Measurements from ENCODE around the gene DNAH7.
"Not testable (repeated sequence)": the region's sequence is repeated elsewhere in the genome, so short reads cannot be mapped to it uniquely, and the experiment has no call there.

The DNAH7 gene

DNA sequence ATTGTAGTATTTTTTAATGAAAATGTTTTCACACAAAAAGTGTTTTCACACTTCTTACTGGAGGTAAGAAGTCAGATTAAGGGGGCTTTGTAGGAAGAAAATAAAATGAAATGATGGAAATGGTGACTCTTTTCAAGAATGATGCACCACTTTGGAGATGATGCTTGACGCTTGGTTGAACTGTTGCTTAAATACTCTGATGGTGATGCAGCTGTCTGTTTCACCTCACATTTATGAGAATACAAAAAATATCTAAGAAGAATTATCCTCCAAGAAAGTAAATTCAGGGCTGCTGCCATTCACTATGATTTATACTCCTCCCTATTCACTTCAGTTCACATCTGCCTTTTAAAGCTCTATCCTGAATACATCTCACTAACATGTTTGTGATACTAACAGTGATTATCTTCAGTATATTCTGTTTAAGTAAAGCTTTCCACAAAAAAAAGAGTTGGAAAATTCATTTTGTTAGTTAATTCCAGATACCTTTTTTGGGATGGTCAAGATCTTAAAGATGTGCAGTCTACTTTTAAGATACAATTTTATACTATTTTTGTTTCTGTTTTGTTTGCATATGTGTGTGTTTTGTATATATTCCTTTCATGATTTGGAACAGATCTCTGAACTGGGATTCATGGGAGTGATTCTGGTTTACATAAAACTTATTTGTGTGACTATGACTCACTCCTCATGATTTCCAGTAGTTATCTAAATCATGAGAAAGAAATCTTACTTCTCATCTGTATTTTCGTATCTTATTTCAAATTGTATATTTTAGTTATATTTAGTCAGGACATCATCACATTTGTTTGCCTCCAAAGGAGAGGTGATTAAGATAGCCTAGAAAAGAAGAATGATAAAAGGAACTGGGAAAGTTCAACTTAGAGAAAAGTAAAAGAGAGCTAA, 358.5 kb downstream of the DNAH7 start:
- no peak for DNase-seq

DNA sequence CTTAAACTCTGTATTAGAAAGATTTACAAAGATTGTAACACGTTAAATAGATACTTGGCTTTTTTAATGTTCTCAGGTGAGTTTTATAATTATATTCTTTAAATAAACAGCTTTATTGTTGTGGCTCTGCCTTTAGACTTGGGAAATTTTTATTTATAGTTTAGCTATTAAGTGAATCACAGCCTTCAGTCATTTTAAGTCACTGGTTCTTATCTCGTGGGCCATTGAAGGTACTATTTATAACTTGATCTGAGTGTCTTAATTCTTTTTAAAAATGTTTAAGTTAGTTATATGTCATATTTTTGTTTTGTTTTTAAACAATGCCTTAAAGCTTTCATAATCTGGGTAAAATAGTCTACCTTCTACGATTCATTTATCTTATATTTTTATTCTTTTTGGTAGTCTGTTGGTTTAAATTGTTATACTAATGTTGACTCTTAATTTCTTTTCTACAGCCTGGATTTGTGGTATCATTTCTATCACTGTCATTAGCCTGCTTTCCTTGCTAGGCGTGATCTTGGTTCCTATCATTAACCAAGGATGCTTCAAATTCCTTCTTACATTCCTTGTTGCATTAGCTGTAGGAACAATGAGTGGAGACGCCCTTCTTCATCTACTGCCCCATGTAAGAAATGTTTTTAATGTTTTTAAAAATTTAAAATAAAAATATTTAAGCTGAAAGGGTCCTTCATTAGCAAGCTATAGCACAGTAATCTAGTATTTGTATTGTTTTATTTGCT, 362.3 kb downstream of the DNAH7 start:
- DNase-seq = no peak

DNA sequence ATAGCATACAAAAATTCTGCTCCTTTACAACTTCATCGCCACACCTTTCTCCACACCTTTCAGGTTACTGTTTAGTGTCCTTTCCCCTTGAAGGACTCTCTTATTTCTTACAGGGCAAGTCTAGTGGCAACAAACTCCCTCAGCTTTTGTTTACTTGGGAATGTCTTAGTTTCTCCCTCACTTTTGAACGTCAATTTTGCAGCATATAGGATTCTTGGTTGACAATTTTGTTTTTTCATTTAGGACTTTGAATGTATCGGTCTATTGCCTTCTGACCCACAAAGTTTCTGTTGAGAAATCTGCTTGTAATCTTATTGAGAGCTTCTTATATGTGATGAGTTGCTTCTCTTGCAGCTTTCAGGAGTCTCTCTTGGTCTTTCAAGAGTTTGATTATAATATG, 368.2 kb downstream of the DNAH7 start:
- no peak for DNase-seq

DNA sequence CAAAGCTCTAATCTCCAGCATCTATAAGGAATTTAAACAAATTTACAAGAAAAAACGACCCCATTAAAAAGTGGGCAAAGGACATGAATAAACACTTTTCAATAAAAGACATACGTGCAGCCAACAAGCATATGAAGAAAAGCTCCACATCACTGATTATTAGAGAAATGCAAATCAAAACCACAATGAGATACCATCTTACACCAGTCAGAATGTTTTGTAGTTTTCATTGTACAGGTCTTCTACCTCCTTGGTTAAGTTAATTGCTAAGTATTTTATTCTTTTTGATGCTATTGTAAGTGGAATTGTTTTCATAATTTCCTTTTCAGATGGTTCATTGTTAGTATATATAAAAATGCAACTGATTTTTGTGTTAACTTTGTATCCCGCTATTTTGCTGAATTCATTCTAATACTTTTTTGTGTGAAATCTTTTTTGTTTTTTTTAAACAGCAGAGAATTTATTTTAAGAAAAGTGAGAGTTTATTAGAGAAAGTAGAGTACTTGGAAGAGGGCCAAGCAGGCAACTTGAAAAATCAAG, 370.9 kb downstream of the DNAH7 start:
- DNase-seq = no peak

DNA sequence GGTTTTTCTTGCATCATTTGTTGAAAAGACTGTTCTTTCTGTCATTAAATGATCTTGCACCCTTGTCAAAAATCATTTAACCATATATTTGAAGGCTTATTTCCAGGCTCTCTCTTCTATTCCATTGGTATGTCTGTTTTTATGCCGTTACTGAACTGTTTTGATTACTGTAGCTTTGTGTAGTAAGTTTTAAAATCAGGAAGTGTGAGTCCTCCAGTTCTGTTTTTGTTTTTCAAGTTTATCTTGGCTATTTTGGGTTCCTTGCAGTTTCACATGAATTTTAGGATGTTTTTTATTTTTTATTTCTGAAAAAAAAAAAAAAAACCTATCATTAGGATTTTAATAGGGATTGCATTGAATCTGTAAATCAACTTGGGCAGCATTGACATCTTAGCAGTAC, 372.6 kb downstream of the DNAH7 start:
- DNase-seq = no peak

DNA sequence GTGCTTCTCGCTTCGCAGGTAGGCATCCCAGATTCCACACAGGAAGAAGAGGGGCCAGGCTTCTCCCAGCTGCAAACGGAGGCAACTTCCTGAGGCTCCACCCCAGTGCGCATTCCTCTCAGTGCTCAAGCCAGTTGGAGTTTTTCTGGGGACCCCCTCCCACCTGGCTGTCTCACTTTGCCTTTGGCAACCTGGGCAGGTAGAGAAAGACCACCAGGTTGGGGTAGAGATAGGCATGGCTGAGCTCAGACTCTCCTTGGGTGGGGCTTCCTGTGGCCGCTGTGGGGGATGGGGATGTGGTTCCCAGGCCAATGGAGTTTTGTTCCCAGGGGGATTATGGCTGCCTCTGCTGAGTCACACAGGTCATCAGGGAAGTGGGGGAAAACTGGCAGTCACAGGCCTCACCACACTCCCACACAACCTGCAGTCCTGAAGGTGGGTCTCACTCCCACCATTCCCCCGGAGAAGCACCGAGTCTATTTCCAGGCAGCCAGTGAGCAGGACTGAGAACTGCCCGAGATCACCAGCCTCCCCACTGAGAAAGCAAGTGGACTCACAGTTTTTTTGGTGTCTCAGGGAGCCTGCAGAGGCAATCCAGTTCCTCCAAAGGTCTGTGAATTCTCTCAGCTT, 373.5 kb downstream of the DNAH7 start:
- DNase-seq = no peak

DNA sequence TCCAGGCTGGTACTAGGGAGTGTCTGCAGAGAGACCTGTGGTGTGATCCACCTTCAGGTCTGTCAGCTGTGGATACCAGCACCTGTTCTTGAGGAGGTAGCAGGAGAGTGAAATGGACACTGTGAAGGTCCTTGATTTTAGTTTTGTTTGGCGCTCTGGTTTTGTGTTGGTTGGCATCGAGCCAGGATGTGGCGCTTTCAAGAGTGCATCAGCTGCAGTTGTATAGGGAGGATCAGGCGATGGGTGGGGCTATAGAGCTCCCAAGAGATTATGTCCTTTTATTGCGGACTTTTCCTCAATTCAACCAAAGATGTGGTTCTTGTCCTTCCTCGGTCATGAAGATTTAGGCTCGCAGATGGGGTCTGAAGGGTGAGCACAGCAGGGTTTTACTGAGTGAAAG, 374.1 kb downstream of the DNAH7 start:
- DNase-seq = peak; percentile 42

DNA sequence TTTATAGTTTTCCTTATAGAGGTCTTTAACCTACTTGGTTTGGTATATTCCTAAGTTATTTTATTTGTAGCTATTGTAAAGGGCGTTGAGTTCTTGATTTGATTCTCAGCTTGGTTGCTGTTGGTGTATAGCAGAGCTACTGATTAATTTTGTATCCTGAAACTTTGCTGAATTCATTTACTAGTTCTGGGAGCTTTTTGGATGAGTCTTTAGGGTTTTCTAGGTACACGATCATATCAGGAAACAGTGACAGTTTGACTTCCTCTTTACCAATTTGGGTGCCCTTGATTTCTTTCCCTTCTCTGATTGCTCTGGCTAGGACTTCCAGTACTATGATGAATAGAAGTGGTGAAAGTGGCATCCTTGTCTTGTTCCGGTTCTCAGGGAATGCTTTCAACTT, 376.1 kb downstream of the DNAH7 start:
- not testable (repeated sequence) for DNase-seq
